Skeletal muscle tissue (tissue), 4 donors: ENCODE results near the gene L3MBTL2. TPM values are rescaled to one million over a fixed set of nuclear protein-coding genes. Genes with fewer than 3 reads are reported as not detected.

ENCODE experiments used
- H3K27ac ChIP-seq: one replicate; pipeline ENCODE4 v1.7.0; 2013; ENCODE audit warnings: mild to moderate bottlenecking, low read depth, low read length, inconsistent platforms
- H3K27me3 ChIP-seq, 3 donors: one replicate each; pipeline ENCODE4 v1.7.0; 2013; ENCODE audit warnings: low read length in 3 of 3; ENCODE audit not compliant: control insufficient read depth in 3 of 3, insufficient read depth in 3 of 3
- H3K36me3 ChIP-seq, 3 donors: one replicate each; pipeline ENCODE4 v1.7.0; 2013; ENCODE audit warnings: low read length in 3 of 3; ENCODE audit not compliant: control insufficient read depth in 3 of 3, insufficient read depth in 3 of 3
- H3K4me1 ChIP-seq, 3 donors: one replicate each; pipeline ENCODE4 v1.7.0; 2013; ENCODE audit warnings: low read length in 3 of 3, mild to moderate bottlenecking in 3 of 3; ENCODE audit not compliant: control insufficient read depth in 3 of 3, insufficient read depth in 3 of 3
- H3K4me3 ChIP-seq, 3 donors: one replicate each; pipeline ENCODE4 v1.7.0; 2013; ENCODE audit warnings: low read length in 3 of 3
- H3K9ac ChIP-seq, 3 donors: one replicate each; pipeline ENCODE4 v1.7.0; 2013; ENCODE audit warnings: low read length in 3 of 3, mild to moderate bottlenecking in 3 of 3, moderate library complexity in 2 of 3, low read depth in 1 of 3
- H3K9me3 ChIP-seq, 3 donors: one replicate each; pipeline ENCODE4 v1.7.0; 2013; ENCODE audit warnings: low read length in 3 of 3; ENCODE audit not compliant: control insufficient read depth in 3 of 3
- total RNA-seq: library from RNA; depleted of rRNA; stranded (reverse); fragments of >200 nt; gene quantifications from one replicate; pipeline ENCODE4 v1.2.3, GENCODE V29; 2014
- donor health status: Osteomylitis.

The L3MBTL2 gene
- total RNA-seq, 1 donor from 2014 or later: 9.4 TPM

- Histone ChIP-seq H3K27ac (no peak overlapping the region), H3K4me1 (no peaks in the 10 kb centered on the region), H3K27me3 (no peaks in the 10 kb centered on the region), H3K9me3 (no peaks in the 10 kb centered on the region), H3K4me3 (no peak overlapping the region), H3K9ac (no peak overlapping the region), H3K36me3 (peaks cover 60 to 61% (median 60%) of the 10 kb centered on the region in 3 donors)
Observed at GRCh38 chr22:41262250-41262765, 57.2 kb downstream of the L3MBTL2 start.

- Histone ChIP-seq H3K36me3 (peaks cover 61 to 64% (median 61%) of the 10 kb centered on the region in 3 donors), H3K9me3 (no peaks in the 10 kb centered on the region), H3K9ac (no peak overlapping the region)
Observed at GRCh38 chr22:41263704-41264103, 58.6 kb downstream of the L3MBTL2 start.

GRCh38 chr22:41264408-41264941 lies 59.4 kb downstream of the L3MBTL2 start:
- no peak overlapping the region for H3K4me3 ChIP-seq
- H3K9ac ChIP-seq: no peak overlapping the region
- no peaks in the 10 kb centered on the region for H3K4me1 ChIP-seq
- H3K36me3 ChIP-seq: peaks cover 56 to 61% (median 60%) of the 10 kb centered on the region in 3 donors
- H3K27ac ChIP-seq: no peak overlapping the region
- H3K27me3 ChIP-seq: no peaks in the 10 kb centered on the region
- no peaks in the 10 kb centered on the region for H3K9me3 ChIP-seq

More at GRCh38 chr22:41263704-41264103, 58.6 kb downstream of the L3MBTL2 start:
- Histone ChIP-seq H3K4me3 (no peak overlapping the region), H3K27me3 (no peaks in the 10 kb centered on the region), H3K27ac (no peak overlapping the region), H3K4me1 (no peaks in the 10 kb centered on the region)

- no peaks in the 10 kb centered on the region for H3K4me1 ChIP-seq
- peaks cover 46 to 55% (median 50%) of the 10 kb centered on the region in 3 donors for H3K36me3 ChIP-seq
- no peak overlapping the region for H3K27ac ChIP-seq
- no peaks in the 10 kb centered on the region for H3K27me3 ChIP-seq
- no peaks in the 10 kb centered on the region for H3K9me3 ChIP-seq
- no peak overlapping the region for H3K4me3 ChIP-seq
- no peak overlapping the region for H3K9ac ChIP-seq
Observed at GRCh38 chr22:41267958-41268357, 62.8 kb downstream of the L3MBTL2 start.

GRCh38 chr22:41271787-41272186 lies 66.7 kb downstream of the L3MBTL2 start:
- Histone ChIP-seq H3K9ac (no peak overlapping the region), H3K4me3 (no peak overlapping the region), H3K36me3 (peaks cover 40 to 53% (median 52%) of the 10 kb centered on the region in 3 donors), H3K9me3 (no peaks in the 10 kb centered on the region), H3K4me1 (no peaks in the 10 kb centered on the region), H3K27me3 (no peaks in the 10 kb centered on the region), H3K27ac (no peak overlapping the region)

GRCh38 chr22:41273128-41273527 lies 68.0 kb downstream of the L3MBTL2 start:
- H3K4me1 ChIP-seq: no peaks in the 10 kb centered on the region
- H3K36me3 ChIP-seq: peaks cover 34 to 46% (median 46%) of the 10 kb centered on the region in 3 donors
- no peak overlapping the region for H3K4me3 ChIP-seq
- no peak overlapping the region for H3K27ac ChIP-seq
- no peaks in the 10 kb centered on the region for H3K9me3 ChIP-seq
- no peak overlapping the region for H3K9ac ChIP-seq
- no peaks in the 10 kb centered on the region for H3K27me3 ChIP-seq

GRCh38 chr22:41274856-41275255 lies 69.7 kb downstream of the L3MBTL2 start:
- Histone ChIP-seq H3K36me3 (peaks cover 29 to 48% (median 44%) of the 10 kb centered on the region in 3 donors), H3K4me3 (no peak overlapping the region), H3K9me3 (no peaks in the 10 kb centered on the region), H3K9ac (no peak overlapping the region), H3K27ac (no peak overlapping the region), H3K4me1 (no peaks in the 10 kb centered on the region), H3K27me3 (no peaks in the 10 kb centered on the region)

GRCh38 chr22:41280065-41280464 lies 75.0 kb downstream of the L3MBTL2 start:
- Histone ChIP-seq H3K9me3 (no peaks in the 10 kb centered on the region), H3K36me3 (peaks cover 26 to 32% (median 29%) of the 10 kb centered on the region in 3 donors), H3K27ac (no peak overlapping the region), H3K4me3 (no peak overlapping the region), H3K27me3 (no peaks in the 10 kb centered on the region), H3K9ac (no peak overlapping the region), H3K4me1 (peaks cover 2 to 7% (median 4%) of the 10 kb centered on the region in 3 donors)

- Histone ChIP-seq H3K9ac (no peak overlapping the region), H3K9me3 (no peaks in the 10 kb centered on the region), H3K4me1 (peaks cover 10 to 15% (median 10%) of the 10 kb centered on the region in 3 donors), H3K36me3 (peaks cover 24 to 29% (median 26%) of the 10 kb centered on the region in 3 donors), H3K27me3 (no peaks in the 10 kb centered on the region), H3K4me3 (no peak overlapping the region), H3K27ac (no peak overlapping the region)
Observed at GRCh38 chr22:41280854-41281253, 75.7 kb downstream of the L3MBTL2 start.
